Esophagus squamous epithelium (tissue), 5 donors: ENCODE measurements around the gene TNFSF8. TPM values are rescaled to one million over a fixed set of nuclear protein-coding genes. Genes with fewer than 3 reads are reported as not detected.

Experiments
- DNase-seq: peaks from one replicate; lab custom pipeline; 2025; lab: John Stamatoyannopoulos, UW
- H3K27ac ChIP-seq, 4 donors: fragments of 200-600 bp; sonication (generic); one replicate each; pipeline ENCODE4 v1.5.1; 2016 to 2019; ENCODE audit warnings: mild to moderate bottlenecking in 1 of 4
- H3K27me3 ChIP-seq, 4 donors: fragments of 200-600 bp; sonication (generic); 1 replicate in 3 of 4; 2 replicates in 1 of 4; pipeline versions ENCODE4 v1.5.1 to v1.6.0; 2017 to 2021; ENCODE audit warnings: antibody characterized with exemption in 1 of 4
- H3K36me3 ChIP-seq, 3 donors: fragments of 200-600 bp; sonication (generic); one replicate each; pipeline ENCODE4 v1.5.1; 2016 to 2019
- H3K4me1 ChIP-seq, 3 donors: fragments of 200-600 bp; sonication (generic); one replicate each; pipeline ENCODE4 v1.5.1; 2017 to 2019
- H3K4me3 ChIP-seq, 4 donors: fragments of 200-600 bp; sonication (generic); 1 replicate in 3 of 4; 2 replicates in 1 of 4; pipeline ENCODE4 v1.5.1; 2016 to 2019; ENCODE audit warnings: mild to moderate bottlenecking in 2 of 4, moderate library complexity in 1 of 4
- H3K9me3 ChIP-seq, 3 donors: fragments of 200-600 bp; sonication (generic); one replicate each; pipeline ENCODE4 v1.5.1; 2016 to 2019
- POLR2A ChIP-seq, 4 donors: fragments of 450-650 bp; IDR thresholded peaks; one replicate each; pipeline ENCODE4 v1.6.1; 2017; ENCODE audit warnings: antibody characterized with exemption in 4 of 4, mild to moderate bottlenecking in 4 of 4, moderate library complexity in 3 of 4
- WGBS, 2 donors: methylation state at CpG; one replicate each; pipeline ENCODE4 v1.1.5; 2018; 5-methylcytosine and 5-hydroxymethylcytosine counted together
- intact Hi-C: fragments of 100-400 bp; cut with DNase I; formaldehyde crosslinking; loops from one replicate; pipeline ENCODE4 v1.15.0; 2022
- total RNA-seq, 4 donors: library from RNA; depleted of rRNA; stranded (reverse); fragments of >200 nt; gene quantifications; one replicate each; pipeline ENCODE4 v1.1.0, GENCODE V29; 2016
- TF ChIP-seq, protein P1 (sequence below), 6 experiments: fragments of 450-650 bp in 4 of 6; fragments of 200-600 bp in 2 of 6; sonication (generic) in 2 of 6; IDR thresholded peaks; one replicate each; pipeline ENCODE4 v1.5.1; 2016 to 2019; ENCODE audit warnings: antibody characterized with exemption in 6 of 6, mild to moderate bottlenecking in 4 of 6, moderate library complexity in 4 of 6
- donor health status: DM: yes; HTN: yes; CAD: no.

Gene TNFSF8
- total RNA-seq, 4 donors from 2014 or later = 0.21 to 6.5 (median 0.41) TPM

DNA sequence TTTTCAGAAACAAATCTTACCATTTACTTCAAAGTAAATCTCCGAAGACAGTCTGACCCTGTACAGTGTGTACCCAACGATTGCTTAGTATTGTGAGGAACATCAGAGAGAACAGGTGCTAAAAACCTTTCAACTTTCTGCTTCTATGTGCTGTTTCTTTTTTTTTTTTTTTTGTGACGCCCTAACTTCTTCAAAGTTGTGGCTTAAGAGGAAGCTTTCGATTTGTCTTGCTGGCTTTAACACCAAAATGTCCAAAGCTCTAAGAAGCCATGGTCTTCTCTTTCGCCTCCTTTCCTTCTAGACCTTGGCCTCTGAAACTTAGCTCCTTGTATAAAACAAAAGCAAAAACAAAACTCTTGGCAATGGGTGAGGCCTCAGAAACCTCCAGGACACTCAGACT, 1.2 kb downstream of the TNFSF8 start:
- no peak for DNase-seq
- H3K27ac ChIP-seq = peak overlapping the region; percentile 18 to 74 (median 59)
- H3K27me3 ChIP-seq = peaks cover 0 to 25% (median 0%) of the 10 kb centered on the region in 4 donors
- intact Hi-C loops = no loop called here
- H3K9me3 ChIP-seq = no peaks in the 10 kb centered on the region
- WGBS, 2 donors = 53 to 56% methylated on average over 5 of the region's 5 CpGs
- H3K36me3 ChIP-seq = no peaks in the 10 kb centered on the region
- peak overlapping the region in 3 of 4 donors; percentile 12 to 42 (median 36) for H3K4me3 ChIP-seq
- peak in 1 of 4 donors; percentile 51 for TF ChIP-seq POLR2A (IDR thresholded peaks at IDR 0.05)
- TF ChIP-seq, protein P1, sequence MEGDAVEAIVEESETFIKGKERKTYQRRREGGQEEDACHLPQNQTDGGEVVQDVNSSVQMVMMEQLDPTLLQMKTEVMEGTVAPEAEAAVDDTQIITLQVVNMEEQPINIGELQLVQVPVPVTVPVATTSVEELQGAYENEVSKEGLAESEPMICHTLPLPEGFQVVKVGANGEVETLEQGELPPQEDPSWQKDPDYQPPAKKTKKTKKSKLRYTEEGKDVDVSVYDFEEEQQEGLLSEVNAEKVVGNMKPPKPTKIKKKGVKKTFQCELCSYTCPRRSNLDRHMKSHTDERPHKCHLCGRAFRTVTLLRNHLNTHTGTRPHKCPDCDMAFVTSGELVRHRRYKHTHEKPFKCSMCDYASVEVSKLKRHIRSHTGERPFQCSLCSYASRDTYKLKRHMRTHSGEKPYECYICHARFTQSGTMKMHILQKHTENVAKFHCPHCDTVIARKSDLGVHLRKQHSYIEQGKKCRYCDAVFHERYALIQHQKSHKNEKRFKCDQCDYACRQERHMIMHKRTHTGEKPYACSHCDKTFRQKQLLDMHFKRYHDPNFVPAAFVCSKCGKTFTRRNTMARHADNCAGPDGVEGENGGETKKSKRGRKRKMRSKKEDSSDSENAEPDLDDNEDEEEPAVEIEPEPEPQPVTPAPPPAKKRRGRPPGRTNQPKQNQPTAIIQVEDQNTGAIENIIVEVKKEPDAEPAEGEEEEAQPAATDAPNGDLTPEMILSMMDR (IDR thresholded peaks at IDR 0.05) = no peak
- no peaks in the 10 kb centered on the region for H3K4me1 ChIP-seq

DNA sequence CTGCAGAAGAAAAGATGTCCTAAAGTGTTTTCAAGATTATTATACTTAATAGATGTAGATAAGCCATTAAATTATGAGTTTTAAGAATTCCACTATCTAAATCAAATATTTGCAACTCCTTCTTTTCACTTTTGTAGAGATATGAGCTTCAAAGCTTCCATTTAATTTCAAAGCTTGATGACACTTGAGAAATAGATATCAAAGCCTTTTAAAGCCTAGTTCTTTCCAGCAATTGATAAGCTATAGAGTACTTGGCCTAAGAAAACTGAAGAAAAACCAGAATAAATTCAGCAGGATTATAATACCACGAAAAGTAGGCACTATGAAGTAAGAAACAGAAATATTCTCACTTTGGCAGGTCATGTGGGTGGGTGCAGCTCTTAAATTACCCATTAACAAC, 1.7 kb downstream of the TNFSF8 start:
- Histone ChIP-seq H3K4me3 (peak overlapping the region in 3 of 4 donors; percentile 12 to 42 (median 22)), H3K9me3 (no peaks in the 10 kb centered on the region), H3K4me1 (no peaks in the 10 kb centered on the region), H3K27ac (peak overlapping the region; percentile 41 to 72 (median 57)), H3K27me3 (peaks cover 0 to 21% (median 0%) of the 10 kb centered on the region in 4 donors), H3K36me3 (no peaks in the 10 kb centered on the region)
- 29 to 73% methylated on average over 1 of the region's 1 CpG for WGBS, 2 donors
- intact Hi-C loops = no loop called here
- DNase-seq = no peak
- no peak for TF ChIP-seq POLR2A (IDR thresholded peaks at IDR 0.05)
- TF ChIP-seq, protein P1 (IDR thresholded peaks at IDR 0.05) = no peak

DNA sequence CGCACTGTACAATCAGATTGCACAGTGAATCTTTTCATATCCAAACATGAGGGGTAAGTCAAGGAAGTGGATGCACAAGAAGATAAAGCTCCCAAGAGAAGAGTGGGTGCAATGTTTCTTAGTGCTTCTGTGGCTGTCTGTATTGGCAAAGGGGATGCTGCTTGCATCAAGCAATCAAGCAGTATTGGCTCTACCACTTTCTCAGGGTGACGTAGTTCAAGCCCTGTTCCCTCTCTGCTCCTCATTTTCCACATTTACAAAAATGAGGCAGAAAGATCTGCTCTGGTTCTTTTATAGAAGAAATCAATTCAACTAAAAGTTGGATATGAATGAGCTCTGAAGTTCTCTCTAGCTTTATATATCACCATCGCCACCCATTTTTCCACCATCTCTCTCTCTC, 2.3 kb downstream of the TNFSF8 start:
- H3K36me3 ChIP-seq = no peaks in the 10 kb centered on the region
- no peaks in the 10 kb centered on the region for H3K4me1 ChIP-seq
- H3K27me3 ChIP-seq = peaks cover 0 to 21% (median 0%) of the 10 kb centered on the region in 4 donors
- no peaks in the 10 kb centered on the region for H3K9me3 ChIP-seq
- no peak for DNase-seq
- peak overlapping the region; percentile 41 to 72 (median 57) for H3K27ac ChIP-seq
- intact Hi-C loops = no loop called here
- WGBS, 2 donors = 81 to 90% methylated on average over 3 of the region's 3 CpGs
- TF ChIP-seq, protein P1 (IDR thresholded peaks at IDR 0.05) = no peak
- TF ChIP-seq POLR2A (IDR thresholded peaks at IDR 0.05) = peak in 1 of 4 donors; percentile 36
- H3K4me3 ChIP-seq = peak overlapping the region in 3 of 4 donors; percentile 12 to 42 (median 22)

DNA sequence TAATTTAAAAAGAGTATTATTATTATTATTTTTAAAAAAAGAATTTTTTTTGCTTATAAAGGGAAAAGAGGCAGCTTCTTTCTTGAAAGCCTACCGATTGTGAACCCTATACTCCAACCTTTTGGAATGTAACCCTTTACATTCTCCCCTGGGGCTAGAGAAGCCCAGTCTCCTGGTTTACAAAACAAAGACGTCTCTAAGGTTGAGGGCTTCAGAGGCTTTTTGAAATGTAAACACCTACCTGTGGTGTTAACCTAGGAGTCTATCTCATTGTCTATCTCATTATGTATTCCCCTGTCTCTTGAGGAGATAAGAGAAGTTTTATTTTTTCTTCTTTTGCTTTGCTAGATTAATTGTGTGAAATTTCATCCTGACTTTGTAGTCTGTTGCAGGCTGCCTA, 4.7 kb downstream of the TNFSF8 start:
- H3K4me1 ChIP-seq = no peaks in the 10 kb centered on the region
- no peak overlapping the region for H3K27ac ChIP-seq
- no peaks in the 10 kb centered on the region for H3K9me3 ChIP-seq
- DNase-seq = no peak
- H3K27me3 ChIP-seq = peaks cover 0 to 29% (median 0%) of the 10 kb centered on the region in 4 donors
- no peaks in the 10 kb centered on the region for H3K36me3 ChIP-seq
- TF ChIP-seq POLR2A (IDR thresholded peaks at IDR 0.05) = no peak
- TF ChIP-seq, protein P1 (IDR thresholded peaks at IDR 0.05) = no peak
- intact Hi-C loops = no loop called here
- 59% methylated on average over 2 of the region's 2 CpGs for WGBS, 2 donors
- no peak overlapping the region for H3K4me3 ChIP-seq

DNA sequence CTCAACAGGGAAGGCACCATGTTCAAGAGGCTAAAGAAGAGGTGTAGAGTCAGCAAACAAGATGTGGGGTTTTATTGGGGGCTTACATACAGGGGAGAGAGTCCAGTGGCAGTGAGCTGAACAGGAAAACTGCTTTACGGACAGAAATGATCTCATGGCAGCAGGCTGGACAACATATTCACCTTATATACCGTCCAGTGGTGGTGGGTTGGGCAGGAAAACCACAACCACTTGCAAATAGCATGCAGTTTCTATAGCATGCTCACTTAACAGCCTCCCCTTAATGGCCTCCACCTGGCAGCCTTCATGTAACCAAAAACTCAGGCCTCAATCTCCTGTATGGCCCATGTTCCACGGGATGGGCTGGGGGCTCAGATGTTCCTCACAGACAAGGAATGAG, 5.4 kb downstream of the TNFSF8 start:
- no peak for TF ChIP-seq POLR2A (IDR thresholded peaks at IDR 0.05)
- TF ChIP-seq, protein P1 (IDR thresholded peaks at IDR 0.05) = no peak
- H3K27ac ChIP-seq = no peak overlapping the region
- no peaks in the 10 kb centered on the region for H3K36me3 ChIP-seq
- 58 to 80% methylated on average over 3 of the region's 3 CpGs for WGBS, 2 donors
- no peaks in the 10 kb centered on the region for H3K4me1 ChIP-seq
- no peak overlapping the region for H3K4me3 ChIP-seq
- no peak for DNase-seq
- peaks cover 0 to 23% (median 0%) of the 10 kb centered on the region in 4 donors for H3K27me3 ChIP-seq
- intact Hi-C loops = no loop called here
- H3K9me3 ChIP-seq = no peaks in the 10 kb centered on the region
